Measurements from ENCODE around the gene EPN3. TPM values are rescaled to one million over a fixed set of nuclear protein-coding genes. Genes with fewer than 3 reads are reported as not detected.
A peak's percentile ranks its signal among the peaks of the same experiment; 100 is the strongest.

The EPN3 gene
- total RNA-seq, 1 donor from 2014 or later, result 33.4 TPM

DNA sequence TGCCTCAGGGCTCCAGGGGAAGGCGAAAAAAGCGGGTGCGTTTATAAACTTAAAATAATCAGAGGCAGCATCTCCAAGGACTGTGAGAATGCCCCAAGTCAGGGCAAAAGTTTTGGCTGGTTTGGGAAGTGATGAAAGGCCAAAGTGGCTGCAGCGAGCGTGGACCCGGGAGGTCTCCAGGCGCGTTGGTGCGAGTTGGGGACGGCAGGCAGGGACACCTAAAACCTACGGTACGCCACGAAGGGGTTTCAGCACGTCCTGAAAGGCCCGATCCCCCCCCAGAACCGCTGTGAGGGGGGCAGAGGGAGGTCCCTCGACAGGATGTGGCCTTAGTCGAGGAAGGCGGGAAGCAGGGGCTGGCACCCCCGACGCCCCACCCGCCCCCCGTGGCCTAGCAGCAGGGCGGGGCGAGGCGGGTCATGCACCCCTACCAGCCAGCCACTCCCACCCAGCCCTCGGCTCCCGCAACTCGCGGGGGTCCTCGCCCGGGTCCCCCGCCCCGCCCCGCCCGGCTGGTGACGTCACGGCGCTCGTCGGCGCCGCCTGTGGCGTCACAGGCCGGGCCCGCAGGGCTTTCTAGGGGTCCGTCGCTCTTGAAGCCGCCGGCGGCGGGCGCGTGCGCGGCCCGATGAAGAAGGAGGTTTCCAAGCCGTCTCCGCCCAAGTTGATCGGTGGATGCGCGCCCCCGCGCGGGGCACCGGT is 24.5 kb upstream of the EPN3 start, which contains the start of gene MYCBPAP:
Gene MYCBPAP, plus strand, starts transcription at position 569 of the 702 bp plus-strand sequence. CDS start 236 bp downstream, outside the sequence.
- DNase-seq (peak; percentile 92), ATAC-seq (peak; percentile 87)
- intact Hi-C loops (cut with micrococcal nuclease), result no loop called here

GRCh38 chr17:50508573-50509460 is 23.7 kb upstream of the EPN3 start:
- peak; percentile 5 for ATAC-seq
- intact Hi-C loops (cut with micrococcal nuclease), result no loop called here
- peak; percentile 31 for DNase-seq

DNA sequence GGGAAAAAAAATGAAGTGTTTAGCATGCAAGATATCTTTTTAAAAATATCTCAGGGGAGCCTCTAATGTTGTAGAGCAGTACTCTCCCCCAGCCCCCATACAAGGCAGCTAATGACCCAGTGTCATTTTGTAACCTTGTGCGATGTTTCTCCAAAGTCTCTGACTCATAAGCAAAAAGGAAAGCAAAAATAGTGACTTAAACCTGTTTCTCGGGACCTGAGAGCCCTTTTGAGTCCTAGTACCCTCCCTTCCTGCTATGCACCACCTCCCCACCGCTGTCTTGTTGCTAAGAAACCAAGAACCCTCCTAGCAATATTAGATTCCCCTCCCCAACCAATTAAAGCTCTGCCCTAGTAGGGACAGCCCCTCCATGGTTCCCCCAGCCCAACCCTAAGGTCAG is 21.5 kb upstream of the EPN3 start:
- intact Hi-C loops (cut with micrococcal nuclease), result no loop called here
- DNase-seq (no peak), ATAC-seq (no peak)

DNA sequence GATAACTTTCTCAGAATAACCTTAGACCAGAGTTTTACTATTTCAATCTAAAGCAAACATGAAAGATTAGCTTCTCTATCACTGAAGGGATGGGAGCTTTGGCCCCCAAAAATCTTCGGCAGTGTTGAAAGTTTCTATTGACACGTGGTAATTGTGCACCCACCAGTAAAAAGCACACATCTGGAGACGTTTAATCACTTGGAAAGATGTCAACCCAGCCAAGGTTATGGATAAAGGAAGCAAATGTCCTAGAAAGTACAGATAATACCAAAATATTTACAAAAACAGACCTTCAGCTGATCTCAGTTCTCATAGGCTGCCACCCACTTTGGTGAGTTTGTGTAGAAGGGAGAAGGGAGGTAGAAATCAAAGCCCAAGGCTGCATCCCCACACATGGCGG is 19.0 kb upstream of the EPN3 start:
- no peak for DNase-seq
- no peak for ATAC-seq
- intact Hi-C loops (cut with micrococcal nuclease), result no loop called here

GRCh38 chr17:50514388-50514787 is 18.1 kb upstream of the EPN3 start:
- intact Hi-C loops (cut with micrococcal nuclease), result no loop called here
- ATAC-seq (no peak), DNase-seq (no peak)

DNA sequence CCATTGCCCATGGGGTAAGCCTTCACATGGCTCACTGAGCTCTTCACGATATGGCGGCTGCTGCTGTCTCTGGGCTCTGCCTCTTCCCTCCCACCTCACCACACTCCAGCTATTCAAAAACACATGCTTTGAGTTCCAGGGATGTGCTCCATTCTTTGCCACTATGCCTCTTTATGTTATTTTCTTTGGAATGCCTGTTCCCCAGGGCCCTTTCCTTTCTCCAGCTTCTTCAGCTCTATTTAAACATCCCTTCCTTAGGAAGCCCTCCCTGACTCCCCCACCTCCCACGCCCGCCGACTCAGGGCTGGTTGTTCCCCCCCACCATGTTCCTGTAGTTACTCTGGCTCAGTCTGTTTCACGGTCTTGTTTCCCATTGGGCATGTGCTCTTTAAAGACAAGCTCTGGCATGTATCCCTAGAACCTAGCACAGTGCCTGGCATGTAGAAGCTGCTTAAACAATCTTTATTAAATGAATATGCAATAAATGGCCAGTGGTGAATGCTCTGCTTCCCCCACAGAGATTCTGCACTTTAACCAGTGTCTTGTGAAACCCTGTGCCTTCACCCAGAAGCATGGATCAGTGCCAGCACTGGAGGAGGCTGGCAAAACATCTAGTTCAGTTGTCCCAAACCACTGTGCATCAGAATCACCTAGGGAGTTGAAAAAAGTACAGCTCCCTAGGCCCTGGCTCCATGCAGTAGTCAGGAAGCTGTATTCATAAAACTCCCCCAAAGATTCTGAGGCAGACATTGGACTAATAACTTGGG is 17.4 kb upstream of the EPN3 start:
- ATAC-seq, result peak; percentile 65
- peak; percentile 64 for DNase-seq
- intact Hi-C loops (cut with micrococcal nuclease), result no loop called here

DNA sequence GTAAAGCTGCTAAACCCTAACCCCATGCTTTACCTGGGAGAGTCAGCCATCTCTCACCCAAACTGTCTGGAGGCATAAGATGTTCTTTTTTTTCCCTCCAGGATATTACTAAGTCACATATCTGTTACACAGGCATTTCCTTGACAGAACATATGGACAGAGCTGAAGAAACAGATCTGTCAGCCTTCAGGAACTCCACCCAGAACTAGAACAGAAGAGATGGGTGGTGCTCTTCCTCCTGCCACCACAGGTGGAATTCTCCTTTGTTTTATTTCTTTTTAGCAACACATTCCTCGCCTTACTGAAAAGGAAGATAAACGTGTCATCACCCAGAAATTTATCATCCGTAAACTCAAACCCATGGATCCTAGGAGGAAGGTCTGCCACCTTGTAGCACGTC is 15.5 kb upstream of the EPN3 start:
- DNase-seq, result no peak
- ATAC-seq, result peak; percentile 40
- intact Hi-C loops (cut with micrococcal nuclease), result no loop called here

- intact Hi-C loops (cut with micrococcal nuclease), result no loop called here
- no peak for DNase-seq
- no peak for ATAC-seq
These were observed 14.8 kb upstream of the EPN3 start for GRCh38 chr17:50517504-50518383.

GRCh38 chr17:50518384-50519023 is 14.0 kb upstream of the EPN3 start:
- DNase-seq, result no peak
- ATAC-seq, result no peak
- intact Hi-C loops (cut with micrococcal nuclease), result no loop called here

- intact Hi-C loops (cut with micrococcal nuclease), result no loop called here
- no peak for DNase-seq
These were observed 13.2 kb upstream of the EPN3 start for GRCh38 chr17:50519141-50519834.

GRCh38 chr17:50520483-50520882 is 12.1 kb upstream of the EPN3 start:
- no peak for DNase-seq
- intact Hi-C loops (cut with micrococcal nuclease), result no loop called here
- ATAC-seq, result no peak

More at GRCh38 chr17:50519141-50519834, 13.2 kb upstream of the EPN3 start:
- no peak for ATAC-seq

GRCh38 chr17:50521514-50521913 is 11.0 kb upstream of the EPN3 start:
- intact Hi-C loops (cut with micrococcal nuclease), result no loop called here
- DNase-seq, result no peak
- ATAC-seq, result no peak

DNA sequence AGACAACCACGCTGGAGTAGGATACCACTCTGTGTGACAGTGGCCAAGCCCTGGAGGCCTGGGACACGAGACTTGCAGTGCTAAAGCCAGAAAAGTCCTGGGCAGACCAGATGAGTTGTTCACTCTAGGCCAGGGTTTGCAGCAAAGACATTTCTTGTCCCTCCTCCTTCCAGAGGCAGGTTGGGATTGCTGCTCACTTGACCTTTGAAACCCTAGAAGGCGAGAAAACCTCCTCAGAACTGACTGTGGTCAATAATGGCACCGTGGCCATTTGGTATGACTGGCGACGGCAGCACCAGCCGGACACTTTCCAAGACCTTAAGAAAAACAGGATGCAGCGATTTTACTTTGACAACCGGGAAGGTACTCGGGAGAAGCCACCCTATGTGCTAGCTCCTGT is 9.8 kb upstream of the EPN3 start:
- no peak for DNase-seq
- no peak for ATAC-seq
- intact Hi-C loops (cut with micrococcal nuclease), result no loop called here

- DNase-seq (no peak), ATAC-seq (no peak)
- intact Hi-C loops (cut with micrococcal nuclease), result no loop called here
These were observed 9.3 kb upstream of the EPN3 start for GRCh38 chr17:50523208-50523607.

- DNase-seq (no peak), ATAC-seq (no peak)
- intact Hi-C loops (cut with micrococcal nuclease), result no loop called here
These were observed 7.7 kb upstream of the EPN3 start for GRCh38 chr17:50524838-50525237.

DNA sequence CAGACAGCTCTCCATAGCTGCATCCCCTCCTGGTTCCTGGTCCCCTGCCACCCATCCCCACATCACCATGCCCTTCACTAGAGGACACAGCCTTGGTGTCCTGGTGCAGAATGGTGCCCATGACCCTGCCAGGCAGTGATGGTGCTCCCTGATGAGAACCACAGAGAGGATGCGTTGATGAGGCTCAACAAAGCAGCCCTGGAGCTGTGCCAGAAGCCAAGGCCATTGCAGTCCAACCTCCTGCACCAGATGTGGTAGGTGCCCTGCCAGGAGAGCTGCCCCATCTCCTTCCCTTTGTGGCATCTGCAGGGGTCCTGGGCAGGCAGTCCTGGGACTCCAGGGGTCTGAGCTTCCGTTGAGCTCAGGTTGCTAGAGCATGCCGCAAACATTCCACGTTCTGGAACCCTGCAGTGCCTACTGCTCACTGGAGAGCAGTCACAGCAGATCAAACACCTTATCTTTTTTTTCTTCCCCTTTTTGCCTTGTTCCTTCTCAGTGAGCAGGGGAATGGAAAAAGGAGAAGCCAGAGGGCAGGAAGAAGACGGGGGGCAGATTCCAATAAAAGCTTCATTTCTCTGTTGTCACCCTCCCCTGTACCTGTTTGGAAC is 5.3 kb upstream of the EPN3 start:
- ATAC-seq, result no peak
- intact Hi-C loops (cut with micrococcal nuclease), result no loop called here
- no peak for DNase-seq

GRCh38 chr17:50527949-50528474 is 4.5 kb upstream of the EPN3 start:
- no peak for DNase-seq
- intact Hi-C loops (cut with micrococcal nuclease), result no loop called here
- no peak for ATAC-seq
